Fibroblast of lung (primary cell): Measurements from ENCODE around the gene CRIP2. TPM values are rescaled to one million over a fixed set of nuclear protein-coding genes. Genes with fewer than 3 reads are reported as not detected.

Experiments
- DNase-seq, 2 donors: peaks; one replicate each; pipeline versions ENCODE4 v3.0.0 to v3.0.0-alpha.2; 2010; ENCODE audit warnings: low read depth in 2 of 2
- H2AFZ ChIP-seq: 2 replicates; pipeline ENCODE4 v1.5.1; 2012; ENCODE audit warnings: low read length, control low read depth, inconsistent platforms
- H3K27ac ChIP-seq: 2 replicates; pipeline ENCODE4 v1.5.1; 2011; ENCODE audit warnings: low read length, control low read depth; ENCODE audit not compliant: insufficient read depth
- H3K27me3 ChIP-seq: 2 replicates; pipeline ENCODE4 v1.5.1; 2011; ENCODE audit warnings: mild to moderate bottlenecking, low read length; ENCODE audit not compliant: control insufficient read depth, insufficient read depth
- H3K36me3 ChIP-seq: 2 replicates; pipeline ENCODE4 v1.5.1; 2011; ENCODE audit warnings: low read length; ENCODE audit not compliant: control insufficient read depth, insufficient read depth
- H3K4me1 ChIP-seq: 2 replicates; pipeline ENCODE4 v1.5.1; 2011; ENCODE audit warnings: low read length; ENCODE audit not compliant: control insufficient read depth, insufficient read depth; ENCODE audit errors: extremely low read depth
- H3K4me2 ChIP-seq: 2 replicates; pipeline ENCODE4 v1.5.1; 2011; ENCODE audit warnings: low read length, control low read depth; ENCODE audit not compliant: insufficient read depth; ENCODE audit errors: extremely low read depth
- H3K4me3 ChIP-seq, 4 experiments: fragments of 200-600 bp in 1 of 4; sonication (generic) in 1 of 4; replicated peaks in 1 of 4; 2 replicates each; pipeline ENCODE4 v1.5.1; 2011 to 2016; ENCODE audit warnings: low read length in 4 of 4, low read depth in 3 of 4, mild to moderate bottlenecking in 3 of 4, control low read depth in 2 of 4, inconsistent platforms in 1 of 4, mixed read lengths in 1 of 4; ENCODE audit not compliant: insufficient read depth in 1 of 4; ENCODE audit errors: control extremely low read depth in 1 of 4
- H3K79me2 ChIP-seq: 2 replicates; pipeline ENCODE4 v1.5.1; 2012; ENCODE audit warnings: mild to moderate bottlenecking, low read length, inconsistent platforms; ENCODE audit not compliant: control insufficient read depth, insufficient read depth
- H3K9ac ChIP-seq: 2 replicates; pipeline ENCODE4 v1.5.1; 2011; ENCODE audit warnings: mild to moderate bottlenecking, low read length, control low read depth; ENCODE audit not compliant: insufficient read depth
- H3K9me3 ChIP-seq: 2 replicates; pipeline ENCODE4 v1.5.1; 2012; ENCODE audit warnings: low read depth, low read length; ENCODE audit not compliant: control insufficient read depth, insufficient read depth
- H4K20me1 ChIP-seq: 2 replicates; pipeline ENCODE4 v1.5.1; 2011; ENCODE audit warnings: low read length; ENCODE audit not compliant: control insufficient read depth, insufficient read depth; ENCODE audit errors: extremely low read depth
- EZH2 ChIP-seq: IDR thresholded peaks from 2 replicates; pipeline ENCODE4 v1.5.1; 2012; ENCODE audit warnings: low read length, control low read depth, mild to moderate bottlenecking; ENCODE audit errors: missing control alignments
- polyA plus RNA-seq, 2 donors: library from polyadenylated mRNA; depleted of rRNA in 1 of 2; stranded (reverse) in 1 of 2; unstranded in 1 of 2; fragments of >200 nt; gene quantifications; 2 replicates each; pipeline ENCODE4 v1.2.1, GENCODE V29; 2011 to 2012; ENCODE audit warnings: missing spikeins in 1 of 2
- total RNA-seq: library from RNA; depleted of rRNA; stranded (reverse); fragments of >200 nt; gene quantifications from 2 replicates; pipeline ENCODE4 v1.2.1, GENCODE V29; 2014
- TF ChIP-seq, protein P1 (sequence below), 2 donors: IDR thresholded peaks in 1 of 2; conservative IDR thresholded peaks in 1 of 2; 1 replicate in 1 of 2; 2 replicates in 1 of 2; pipeline ENCODE4 v1.5.1; 2011 to 2012; ENCODE audit warnings: low read length in 2 of 2, control low read depth in 1 of 2, inconsistent platforms in 1 of 2, low read depth in 1 of 2, mild to moderate bottlenecking in 1 of 2

Gene CRIP2
- total and polyA plus RNA-seq, 2 donors (not counting 1 experiment from before 2014, with no cell fraction given), result 58.9 to 68.5 TPM

DNA sequence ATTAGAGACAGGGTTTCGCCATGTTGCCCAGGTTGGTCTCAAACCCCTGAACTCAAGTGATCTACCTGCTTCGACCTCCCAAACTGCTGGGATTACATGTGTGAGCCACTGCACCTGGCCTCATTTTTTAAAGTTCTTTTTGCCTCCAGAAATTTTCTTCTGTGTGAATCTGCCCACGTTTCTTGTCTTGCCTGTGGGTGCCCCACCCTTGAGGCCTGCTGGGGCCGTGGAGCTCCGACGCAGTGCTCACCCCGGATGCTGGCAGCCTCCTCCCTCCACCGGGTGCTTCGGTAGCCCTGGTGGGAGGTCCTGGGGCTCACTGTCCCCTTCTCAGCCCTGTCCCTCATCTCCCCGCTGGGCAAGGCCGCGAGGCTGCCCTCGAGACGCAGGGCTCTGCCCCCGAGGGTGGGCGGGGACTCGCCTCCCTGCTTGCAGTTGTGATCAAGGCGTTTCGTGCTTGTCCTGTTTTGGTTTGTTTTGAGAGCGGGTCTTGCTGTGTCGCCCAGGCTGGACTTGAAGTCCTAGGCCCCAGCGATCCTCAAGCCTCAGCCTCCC is 19.5 kb upstream of the CRIP2 start:
- TF ChIP-seq, protein P1, sequence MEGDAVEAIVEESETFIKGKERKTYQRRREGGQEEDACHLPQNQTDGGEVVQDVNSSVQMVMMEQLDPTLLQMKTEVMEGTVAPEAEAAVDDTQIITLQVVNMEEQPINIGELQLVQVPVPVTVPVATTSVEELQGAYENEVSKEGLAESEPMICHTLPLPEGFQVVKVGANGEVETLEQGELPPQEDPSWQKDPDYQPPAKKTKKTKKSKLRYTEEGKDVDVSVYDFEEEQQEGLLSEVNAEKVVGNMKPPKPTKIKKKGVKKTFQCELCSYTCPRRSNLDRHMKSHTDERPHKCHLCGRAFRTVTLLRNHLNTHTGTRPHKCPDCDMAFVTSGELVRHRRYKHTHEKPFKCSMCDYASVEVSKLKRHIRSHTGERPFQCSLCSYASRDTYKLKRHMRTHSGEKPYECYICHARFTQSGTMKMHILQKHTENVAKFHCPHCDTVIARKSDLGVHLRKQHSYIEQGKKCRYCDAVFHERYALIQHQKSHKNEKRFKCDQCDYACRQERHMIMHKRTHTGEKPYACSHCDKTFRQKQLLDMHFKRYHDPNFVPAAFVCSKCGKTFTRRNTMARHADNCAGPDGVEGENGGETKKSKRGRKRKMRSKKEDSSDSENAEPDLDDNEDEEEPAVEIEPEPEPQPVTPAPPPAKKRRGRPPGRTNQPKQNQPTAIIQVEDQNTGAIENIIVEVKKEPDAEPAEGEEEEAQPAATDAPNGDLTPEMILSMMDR (conservative IDR thresholded peaks at IDR 0.05 in 1 of 2, IDR thresholded peaks at IDR 0.05 in 1 of 2; ENCODE audit: low read depth in 1 of 2, low read length in 2 of 2), result no peak
- no peak for TF ChIP-seq EZH2
- H3K36me3 ChIP-seq, result peaks cover 16% of the 10 kb centered on the region

DNA sequence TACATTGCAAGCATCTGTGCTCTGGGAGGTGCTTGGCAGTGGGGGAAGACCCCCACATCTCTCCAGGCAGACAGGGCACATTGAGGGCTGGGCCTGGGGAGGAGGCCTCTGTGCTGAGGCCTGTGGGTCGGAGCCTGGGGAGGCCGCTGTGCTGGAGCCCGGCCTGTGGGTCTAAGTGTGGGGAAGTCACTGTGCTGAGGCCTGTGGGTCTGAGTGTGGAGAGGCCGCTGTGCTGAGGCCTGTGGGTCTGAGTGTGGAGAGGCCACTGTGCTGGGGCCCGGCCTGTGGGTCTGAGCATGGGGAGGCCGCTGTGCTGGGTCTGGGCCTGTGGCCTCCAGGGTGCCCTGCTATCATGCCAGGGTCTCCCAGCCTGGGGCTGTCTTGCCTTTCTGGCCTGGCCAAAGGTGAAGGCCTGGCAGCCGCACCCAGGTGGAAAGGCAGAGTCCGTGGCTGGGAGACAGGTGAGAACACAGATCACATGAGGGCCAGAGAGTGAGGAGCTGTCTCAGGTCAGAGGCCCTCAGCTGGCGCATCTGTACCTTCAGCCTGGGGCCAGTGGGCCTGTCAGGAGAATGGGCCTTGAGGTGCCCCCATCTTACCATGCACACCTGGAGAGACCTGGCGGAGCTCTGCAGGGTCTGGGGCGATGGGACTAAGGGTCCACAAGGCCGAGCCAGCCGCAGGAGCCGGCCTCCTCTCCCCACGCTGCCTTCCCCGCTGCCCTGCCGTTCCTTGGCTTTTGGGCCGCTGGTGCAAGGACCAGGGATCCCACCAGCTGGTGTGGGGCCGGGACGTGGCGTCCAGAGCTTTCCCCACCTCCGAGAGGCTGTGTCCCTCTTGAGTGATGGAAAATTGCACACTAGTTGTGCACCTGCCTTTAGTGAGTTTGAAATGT is 18.6 kb upstream of the CRIP2 start:
- TF ChIP-seq EZH2, result no peak
- TF ChIP-seq, protein P1 (conservative IDR thresholded peaks at IDR 0.05 in 1 of 2, IDR thresholded peaks at IDR 0.05 in 1 of 2; ENCODE audit: low read depth in 1 of 2, low read length in 2 of 2), result no peak
- Histone ChIP-seq H3K9ac (no peak overlapping the region), H2AFZ (no peak overlapping the region), H4K20me1 (no peaks in the 10 kb centered on the region), H3K27me3 (no peaks in the 10 kb centered on the region), H3K4me3 (no peak overlapping the region), H3K79me2 (no peaks in the 10 kb centered on the region), H3K4me1 (no peaks in the 10 kb centered on the region), H3K27ac (no peak overlapping the region), H3K36me3 (peaks cover 18% of the 10 kb centered on the region), H3K4me2 (no peak overlapping the region), H3K9me3 (no peaks in the 10 kb centered on the region)
- no peak for DNase-seq

More for the DNA sequence above, 19.5 kb upstream of the CRIP2 start:
- H4K20me1 ChIP-seq, result no peaks in the 10 kb centered on the region
- no peak overlapping the region for H2AFZ ChIP-seq
- H3K4me3 ChIP-seq, result no peak overlapping the region
- H3K9me3 ChIP-seq, result no peaks in the 10 kb centered on the region
- no peak for DNase-seq
- H3K9ac ChIP-seq, result no peak overlapping the region
- H3K27me3 ChIP-seq, result no peaks in the 10 kb centered on the region
- H3K4me1 ChIP-seq, result no peaks in the 10 kb centered on the region
- H3K79me2 ChIP-seq, result no peaks in the 10 kb centered on the region
- no peak overlapping the region for H3K27ac ChIP-seq
- H3K4me2 ChIP-seq, result no peak overlapping the region

DNA sequence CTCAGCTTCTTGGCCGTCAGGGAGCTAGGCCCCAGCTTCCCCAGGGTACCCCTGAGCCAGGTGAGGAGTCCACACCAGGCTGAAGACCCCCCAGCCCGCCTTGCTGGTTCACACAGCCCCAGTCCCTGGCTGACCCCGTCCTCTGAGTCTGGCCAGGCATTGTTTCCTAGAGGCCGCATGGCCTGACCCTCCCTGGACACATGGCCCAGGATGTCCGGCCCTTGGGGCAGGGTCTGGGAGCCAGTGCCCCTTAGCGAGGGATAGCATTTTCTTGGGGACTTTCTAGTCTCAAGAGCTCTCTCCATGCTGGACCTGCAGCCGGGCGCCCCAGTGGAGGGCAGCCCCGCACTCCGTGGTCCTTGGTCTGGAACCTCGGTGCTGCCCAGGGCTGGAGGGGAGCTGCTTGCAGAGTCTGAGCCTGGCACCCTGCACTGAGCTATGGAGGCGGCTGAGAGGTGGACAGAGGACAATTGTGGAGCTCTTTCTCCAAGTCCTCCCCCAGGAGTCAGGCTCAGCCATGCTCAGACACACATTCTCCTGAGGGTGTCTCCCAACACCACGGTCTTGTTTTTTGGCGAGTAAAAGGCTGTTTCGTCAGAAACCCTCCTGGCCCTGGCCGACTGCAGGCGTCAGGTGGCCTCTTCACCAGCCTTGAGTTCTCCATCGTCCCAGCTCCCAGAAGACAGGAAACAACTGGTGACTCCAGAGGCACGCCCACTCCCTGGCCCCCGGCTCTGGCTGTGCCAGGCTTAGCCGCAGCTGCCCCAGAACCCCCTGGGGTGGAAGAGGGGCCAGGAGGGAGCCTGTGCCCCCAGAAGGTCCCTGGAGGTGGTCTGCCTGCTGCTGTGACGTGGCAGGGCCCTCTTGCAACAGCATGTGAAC is 17.6 kb upstream of the CRIP2 start:
- no peak overlapping the region for H3K27ac ChIP-seq
- no peak overlapping the region for H3K4me2 ChIP-seq
- H3K27me3 ChIP-seq, result no peaks in the 10 kb centered on the region
- H3K4me3 ChIP-seq, result no peak overlapping the region
- peaks cover 17% of the 10 kb centered on the region for H3K36me3 ChIP-seq
- DNase-seq, result no peak
- H3K9ac ChIP-seq, result no peak overlapping the region
- H4K20me1 ChIP-seq, result no peaks in the 10 kb centered on the region
- no peaks in the 10 kb centered on the region for H3K79me2 ChIP-seq
- H2AFZ ChIP-seq, result no peak overlapping the region
- no peaks in the 10 kb centered on the region for H3K4me1 ChIP-seq
- no peaks in the 10 kb centered on the region for H3K9me3 ChIP-seq
- TF ChIP-seq, protein P1 (conservative IDR thresholded peaks at IDR 0.05 in 1 of 2, IDR thresholded peaks at IDR 0.05 in 1 of 2; ENCODE audit: low read depth in 1 of 2, low read length in 2 of 2), result no peak
- TF ChIP-seq EZH2, result no peak
